ENCODE data around the gene ABHD1.
"Not testable (repeated sequence)": the region's sequence is repeated elsewhere in the genome, so short reads cannot be mapped to it uniquely, and the experiment has no call there.

ABHD1 gene

GRCh38 chr2:27175330-27175729 is 51.7 kb downstream of the ABHD1 start:
- no peak overlapping the region for H3K4me3 ChIP-seq (ENCODE audit: low read depth, low read length)
- DNase-seq (ENCODE audit: low read depth), result no peak
- TF ChIP-seq CTCF (IDR thresholded peaks at IDR 0.05; ENCODE audit: control insufficient read depth, extremely low read depth, insufficient read depth), result no peak

GRCh38 chr2:27175781-27176180 is 52.2 kb downstream of the ABHD1 start:
- not testable (repeated sequence) for DNase-seq (ENCODE audit: low read depth); H3K4me3 ChIP-seq (ENCODE audit: low read depth, low read length)

GRCh38 chr2:27177441-27178351 is 54.1 kb downstream of the ABHD1 start:
- no peak for TF ChIP-seq CTCF (IDR thresholded peaks at IDR 0.05; ENCODE audit: control insufficient read depth, extremely low read depth, insufficient read depth)
- H3K4me3 ChIP-seq (ENCODE audit: low read depth, low read length), result no peak overlapping the region
- DNase-seq (ENCODE audit: low read depth), result no peak

GRCh38 chr2:27178469-27178868 is 54.9 kb downstream of the ABHD1 start:
- TF ChIP-seq CTCF (IDR thresholded peaks at IDR 0.05; ENCODE audit: control insufficient read depth, extremely low read depth, insufficient read depth), result no peak
- no peak overlapping the region for H3K4me3 ChIP-seq (ENCODE audit: low read depth, low read length)
- DNase-seq (ENCODE audit: low read depth), result no peak

GRCh38 chr2:27179344-27180000 is 55.9 kb downstream of the ABHD1 start:
- no peak for DNase-seq (ENCODE audit: low read depth)
- no peak for TF ChIP-seq CTCF (IDR thresholded peaks at IDR 0.05; ENCODE audit: control insufficient read depth, extremely low read depth, insufficient read depth)
- H3K4me3 ChIP-seq (ENCODE audit: low read depth, low read length), result no peak overlapping the region
